Motor neuron (in vitro differentiated cells): ENCODE results near the gene ITPR1. TPM values are rescaled to one million over a fixed set of nuclear protein-coding genes. Genes with fewer than 3 reads are reported as not detected.

Experiments
- ATAC-seq, 8 experiments: fragments of 200-7000 bp; cut with Tn5 transposase; replicated peaks in 6 of 8; 2 replicates each; pipeline ENCODE4 v1.8.0; 2021; ENCODE audit warnings: mild to moderate bottlenecking in 8 of 8, moderate library complexity in 8 of 8
- H3K27ac ChIP-seq, 2 donors: fragments of 250-450 bp; sonication (Bioruptor Pico); 2 replicates each; pipeline ENCODE4 v1.9.0; 2021; ENCODE audit warnings: antibody characterized with exemption in 2 of 2, mild to moderate bottlenecking in 2 of 2, moderate library complexity in 1 of 2
- H3K4me1 ChIP-seq, 2 donors: fragments of 250-450 bp; sonication (Bioruptor Pico); replicated peaks in 1 of 2; 2 replicates each; pipeline ENCODE4 v1.6.1; 2021; ENCODE audit warnings: antibody characterized with exemption in 2 of 2, mild to moderate bottlenecking in 2 of 2, moderate library complexity in 1 of 2
- H3K4me3 ChIP-seq, 5 donors: fragments of 250-450 bp; sonication (Bioruptor Pico); 2 replicates each; pipeline ENCODE4 v1.9.0; 2021; ENCODE audit warnings: antibody characterized with exemption in 5 of 5, mild to moderate bottlenecking in 5 of 5, moderate library complexity in 4 of 5
- WGBS, 10 experiments: fragments of 450-650 bp; shearing (Covaris generic); methylation state at CpG; one replicate each; pipeline ENCODE4 v1.0.0; 2022; 5-methylcytosine and 5-hydroxymethylcytosine counted together
- in situ Hi-C, 9 experiments: fragments of 400-800 bp; cut with MboI; loops; one replicate each; pipeline ENCODE4 v1.15.0; 2021; ENCODE audit warnings: low sequenced_read_pairs in 9 of 9, low pct_unique_long_range_greater_than_20kb in 2 of 9; ENCODE audit not compliant: unreplicated experiment in 9 of 9
- total RNA-seq, 8 experiments: library from RNA; unstranded; fragments of 300-600 nt; gene quantifications; 2 replicates each; pipeline versions ENCODE4 v1.2.3 to v1.2.4, GENCODE V29; 2022

Gene ITPR1
- total RNA-seq, 8 experiments from 2014 or later: 2.2 to 167 (median 12.2) TPM

DNA sequence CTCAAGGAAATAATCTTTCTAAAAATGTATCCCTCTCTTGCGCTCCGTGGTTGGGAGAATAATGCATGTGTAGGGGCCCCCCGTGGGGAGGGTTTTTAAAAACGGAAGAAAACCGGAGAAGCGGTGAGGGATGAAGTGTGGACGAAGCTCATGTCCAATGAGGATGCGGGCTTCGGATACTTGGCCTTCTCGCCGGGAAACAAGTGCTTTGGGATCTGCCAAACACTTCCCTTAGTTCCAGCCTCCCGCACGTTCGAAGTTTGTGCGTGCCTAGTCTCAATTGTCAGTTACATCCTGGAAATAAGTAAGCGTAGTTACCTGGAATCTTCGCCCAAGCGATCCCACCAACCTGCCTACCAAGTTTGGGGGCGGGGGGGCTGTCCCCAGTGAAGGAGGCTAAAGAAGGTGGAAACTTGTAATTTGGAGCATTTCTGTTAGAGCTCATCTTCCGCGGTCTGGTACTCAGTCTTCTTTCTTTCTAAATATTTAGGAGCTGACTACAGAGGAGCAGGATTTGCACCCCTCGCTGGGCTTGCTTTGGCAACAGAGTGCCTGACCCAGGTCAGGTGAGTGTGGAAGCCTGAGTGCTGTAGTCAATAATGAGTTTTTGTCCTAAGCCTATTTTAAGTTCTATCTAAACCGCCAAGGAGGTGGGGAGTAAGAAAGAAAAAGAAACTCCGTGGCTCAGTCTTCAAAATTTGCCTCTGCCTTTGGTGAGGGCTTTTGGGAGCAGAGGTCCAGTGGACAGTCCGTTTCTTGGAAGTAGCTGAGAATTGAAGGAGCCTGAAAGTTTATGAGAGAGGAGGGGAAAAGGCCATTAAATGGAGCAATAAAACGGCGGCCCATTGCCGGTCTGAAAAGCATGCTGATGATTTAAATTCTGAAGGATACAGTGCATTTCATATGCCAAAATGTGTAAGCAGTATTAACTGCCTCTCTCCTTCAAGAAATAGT, 1.1 kb downstream of the ITPR1 start:
- ATAC-seq: no peak
- in situ Hi-C loops: loop anchor here in 2 of 9 experiments (10.0 to 25.0 kb wide), 2 partner anchors 132 to 141 kb away; no protein-coding TSS in a partner anchor
- Histone ChIP-seq H3K4me1 (peaks cover 2 to 4% of the 10 kb centered on the region in 2 donors), H3K27ac (no peak overlapping the region), H3K4me3 (peak overlapping the region; percentile 71 to 94 (median 81))
- WGBS, 10 experiments: 2 to 55% (median 12%) methylated on average over 2 to 19 of the region's 28 CpGs

DNA sequence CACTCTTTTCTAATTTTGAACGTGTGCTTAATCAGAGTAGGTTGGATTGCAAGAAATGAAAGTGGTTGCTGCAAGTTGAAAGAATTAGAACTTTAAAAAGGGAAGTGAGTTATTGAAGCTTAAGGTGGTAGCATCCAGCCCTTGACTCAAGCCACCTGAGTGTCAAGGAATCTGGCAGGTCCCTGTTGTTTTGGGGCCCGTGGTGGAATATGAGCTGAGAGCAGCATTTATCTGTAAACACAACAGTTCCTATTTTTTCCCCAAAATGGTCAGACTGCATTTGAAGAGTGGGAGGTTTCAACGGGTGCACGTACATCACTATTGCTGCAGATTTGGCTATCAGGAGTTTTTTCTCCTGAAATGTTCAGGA, 1.7 kb downstream of the ITPR1 start:
- in situ Hi-C loops: loop anchor here in 2 of 9 experiments (10.0 to 25.0 kb wide), 2 partner anchors 133 to 140 kb away; no protein-coding TSS in a partner anchor
- WGBS, 10 experiments: 0 to 83% (median 44%) methylated on average over 1 to 4 of the region's 4 CpGs; no CpG with 5 or more reads in 2 of the 10 experiments
- Histone ChIP-seq H3K4me3 (no peak overlapping the region), H3K27ac (no peak overlapping the region), H3K4me1 (peaks cover 2 to 4% of the 10 kb centered on the region in 2 donors)
- ATAC-seq: no peak

DNA sequence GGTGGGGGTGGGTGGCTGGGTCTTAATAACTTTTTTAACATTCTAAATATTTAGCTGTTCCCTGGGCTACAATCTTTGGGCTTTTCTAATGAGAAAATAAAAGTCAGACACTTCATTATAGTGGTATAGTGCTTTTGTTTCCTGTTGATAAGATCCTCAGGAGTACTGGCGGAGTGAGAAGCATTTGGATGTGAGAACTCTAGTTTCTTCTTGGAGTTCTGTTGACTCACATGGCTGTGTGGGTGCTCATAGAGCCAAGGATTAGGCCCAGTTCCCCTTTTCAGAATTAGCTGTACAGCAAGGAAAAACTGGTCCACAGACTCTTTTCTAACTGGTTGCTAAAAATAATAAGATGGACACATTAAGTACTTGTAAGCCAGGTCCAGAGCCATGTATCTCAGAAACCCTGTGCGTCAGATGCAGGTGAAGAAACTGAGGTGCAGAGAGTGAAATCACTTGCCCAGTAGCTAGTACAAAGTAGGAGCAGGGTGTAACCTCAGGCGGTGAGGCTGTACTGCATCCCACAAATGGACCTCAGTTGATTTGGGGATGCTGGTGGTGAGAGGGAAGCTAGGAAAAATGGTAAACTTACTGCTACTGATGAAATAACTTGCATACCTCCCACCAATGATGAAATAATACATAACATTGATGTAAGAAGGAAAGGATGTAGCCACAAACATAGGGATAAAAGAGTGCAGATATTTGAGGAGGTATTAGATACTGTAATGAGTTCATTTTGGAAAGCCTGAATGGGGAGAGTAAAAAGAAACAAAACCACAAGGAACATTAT, 2.3 kb downstream of the ITPR1 start:
- Histone ChIP-seq H3K4me1 (peaks cover 2 to 4% of the 10 kb centered on the region in 2 donors), H3K4me3 (no peak overlapping the region), H3K27ac (no peak overlapping the region)
- in situ Hi-C loops: loop anchor here in 2 of 9 experiments (10.0 to 25.0 kb wide), 2 partner anchors 133 to 139 kb away; no protein-coding TSS in a partner anchor
- WGBS, 10 experiments: 92 to 100% (median 100%) methylated on average over 1 to 3 of the region's 3 CpGs; no CpG with 5 or more reads in 3 of the 10 experiments
- ATAC-seq: no peak

DNA sequence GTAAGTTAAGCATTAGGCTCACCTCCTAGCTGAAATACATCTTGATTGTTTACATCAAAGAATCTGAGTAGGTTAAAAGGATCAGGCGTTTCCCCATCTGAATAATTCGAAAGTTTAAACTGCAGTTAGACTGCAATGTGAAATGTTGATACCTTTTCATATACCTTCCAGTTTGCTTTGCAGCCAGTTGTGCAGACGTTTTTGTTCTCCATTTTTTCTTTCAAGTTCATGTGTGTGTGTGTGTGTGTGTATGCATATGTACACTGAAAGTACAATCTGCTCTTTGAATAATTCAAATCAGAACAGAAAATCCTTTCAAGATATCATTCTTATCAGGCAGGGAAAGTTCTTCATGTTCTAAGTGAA, 2.9 kb downstream of the ITPR1 start:
- Histone ChIP-seq H3K4me1 (peaks cover 2 to 4% of the 10 kb centered on the region in 2 donors), H3K4me3 (no peak overlapping the region), H3K27ac (no peak overlapping the region)
- WGBS, 10 experiments: 29 to 93% (median 56%) methylated on average over 2 to 3 of the region's 3 CpGs
- in situ Hi-C loops: loop anchor here in 2 of 9 experiments (10.0 to 25.0 kb wide), 2 partner anchors 134 to 139 kb away; no protein-coding TSS in a partner anchor
- no peak for ATAC-seq

DNA sequence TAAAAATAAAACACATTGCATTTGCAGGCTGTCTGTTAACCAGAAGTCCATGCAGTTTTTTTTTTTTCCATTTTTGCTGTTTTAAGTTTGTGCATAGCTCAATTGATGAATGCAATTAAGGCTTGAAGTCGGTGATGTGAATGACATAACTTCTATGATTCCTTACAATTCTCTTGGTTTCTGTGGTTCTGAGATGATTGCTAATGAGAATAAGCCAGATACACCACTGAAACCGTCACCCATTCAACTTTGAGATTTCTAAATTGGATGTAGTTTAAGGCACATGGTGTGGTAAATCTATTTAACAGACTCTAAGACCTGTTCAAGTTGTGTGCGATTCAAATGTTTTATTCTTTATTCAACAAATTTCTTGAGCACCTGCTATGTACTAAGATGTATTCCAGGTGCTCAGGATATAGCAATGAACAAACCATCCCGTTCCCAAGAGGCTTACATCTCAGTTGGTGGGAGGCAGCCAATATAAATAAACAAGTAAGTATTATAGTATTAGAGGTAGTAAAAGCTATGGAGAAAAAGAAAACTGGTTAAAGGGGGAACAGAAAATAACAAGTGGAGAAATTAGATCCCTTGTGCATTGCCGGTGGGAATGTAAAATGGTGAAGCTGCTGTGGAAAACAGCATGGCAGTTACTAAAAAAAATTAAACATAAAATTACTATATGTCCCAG, 4.0 kb downstream of the ITPR1 start:
- Histone ChIP-seq H3K4me1 (peaks cover 0 to 4% of the 10 kb centered on the region in 2 donors), H3K27ac (no peak overlapping the region), H3K4me3 (no peak overlapping the region)
- in situ Hi-C loops: loop anchor here in 2 of 9 experiments (10.0 to 25.0 kb wide), 2 partner anchors 135 to 138 kb away; no protein-coding TSS in a partner anchor
- WGBS, 10 experiments: 0 to 91% (median 70%) methylated on average over 1 to 5 of the region's 5 CpGs
- ATAC-seq: no peak

DNA sequence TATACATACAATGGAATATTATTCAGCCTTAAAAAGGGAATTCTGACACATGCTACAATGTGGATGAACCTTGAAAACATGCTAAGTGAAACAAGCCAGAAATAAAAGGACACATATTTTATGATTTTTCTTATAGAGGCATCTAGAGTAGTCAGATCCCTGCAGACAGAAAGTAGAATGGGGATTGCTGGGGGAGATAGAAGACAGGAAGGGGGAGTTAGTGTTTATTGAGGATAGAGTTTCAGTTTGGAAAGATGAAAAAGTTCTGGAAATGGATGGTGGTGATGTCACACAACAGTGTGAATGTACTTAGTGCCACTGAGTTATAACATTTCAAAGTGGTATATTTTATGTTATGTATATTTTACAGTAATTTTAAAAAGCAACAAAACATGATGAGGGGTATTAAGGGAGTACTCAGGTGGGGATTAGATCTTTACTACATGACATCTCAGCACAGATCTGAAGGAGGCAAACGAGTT, 4.7 kb downstream of the ITPR1 start:
- in situ Hi-C loops: loop anchor here in 2 of 9 experiments (10.0 to 25.0 kb wide), 2 partner anchors 136 to 137 kb away; no protein-coding TSS in a partner anchor
- Histone ChIP-seq H3K27ac (no peak overlapping the region), H3K4me3 (no peak overlapping the region), H3K4me1 (peaks cover 0 to 4% of the 10 kb centered on the region in 2 donors)
- 0 to 86% (median 67%) methylated on average over 1 of the region's 1 CpG; no CpG with 5 or more reads in 3 of the 10 experiments for WGBS, 10 experiments
- ATAC-seq: no peak

DNA sequence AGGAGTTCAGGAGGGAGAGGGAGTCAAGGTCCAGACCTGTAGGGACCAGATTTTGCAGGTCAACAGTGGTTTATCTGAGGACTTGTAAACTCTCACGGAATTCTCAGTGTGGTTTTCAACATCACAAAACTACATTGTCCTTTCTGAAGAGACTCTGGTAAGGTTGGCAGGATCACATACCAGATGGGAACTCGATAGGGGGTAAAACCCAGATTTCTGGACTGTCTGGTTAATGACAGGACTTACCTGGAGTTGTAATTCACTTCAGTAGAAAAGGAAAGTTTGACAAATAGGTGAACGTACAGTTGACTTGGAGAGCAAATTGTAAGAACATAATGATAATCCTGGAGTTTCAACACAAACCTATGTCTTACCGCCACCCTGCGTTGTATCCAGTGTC, 5.3 kb downstream of the ITPR1 start:
- H3K4me3 ChIP-seq: no peak overlapping the region
- no peak overlapping the region for H3K27ac ChIP-seq
- in situ Hi-C loops: loop anchor here in 2 of 9 experiments (10.0 to 25.0 kb wide), 2 partner anchors 136 kb away; no protein-coding TSS in a partner anchor
- 56 to 100% (median 82%) methylated on average over 1 to 5 of the region's 5 CpGs; no CpG with 5 or more reads in 3 of the 10 experiments for WGBS, 10 experiments
- no peak for ATAC-seq
- H3K4me1 ChIP-seq: peaks cover 0 to 4% of the 10 kb centered on the region in 2 donors

DNA sequence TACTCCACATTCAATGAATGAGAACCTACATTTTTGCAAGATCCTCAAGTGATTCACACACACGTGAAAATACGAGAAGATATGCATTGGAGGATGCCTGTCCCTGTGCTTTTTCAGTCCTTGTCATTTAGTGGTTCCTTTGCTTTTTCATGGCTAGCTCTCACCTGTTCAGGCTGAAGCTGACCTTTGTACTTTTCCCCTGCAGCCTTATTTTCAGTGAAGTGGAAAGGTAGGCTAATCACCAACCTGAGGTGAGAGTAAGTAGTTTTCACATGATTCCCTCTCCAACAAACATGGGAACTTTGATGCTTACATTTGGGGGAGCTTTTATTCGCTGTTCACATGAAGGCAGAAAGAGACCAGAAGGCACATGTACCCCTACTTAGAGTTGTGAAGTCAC, 8.3 kb downstream of the ITPR1 start:
- no peak overlapping the region for H3K4me3 ChIP-seq
- in situ Hi-C loops: no loop called here
- no peaks in the 10 kb centered on the region for H3K4me1 ChIP-seq
- H3K27ac ChIP-seq: no peak overlapping the region
- WGBS, 10 experiments: 53 to 100% (median 90%) methylated on average over 1 to 3 of the region's 3 CpGs
- ATAC-seq: no peak

DNA sequence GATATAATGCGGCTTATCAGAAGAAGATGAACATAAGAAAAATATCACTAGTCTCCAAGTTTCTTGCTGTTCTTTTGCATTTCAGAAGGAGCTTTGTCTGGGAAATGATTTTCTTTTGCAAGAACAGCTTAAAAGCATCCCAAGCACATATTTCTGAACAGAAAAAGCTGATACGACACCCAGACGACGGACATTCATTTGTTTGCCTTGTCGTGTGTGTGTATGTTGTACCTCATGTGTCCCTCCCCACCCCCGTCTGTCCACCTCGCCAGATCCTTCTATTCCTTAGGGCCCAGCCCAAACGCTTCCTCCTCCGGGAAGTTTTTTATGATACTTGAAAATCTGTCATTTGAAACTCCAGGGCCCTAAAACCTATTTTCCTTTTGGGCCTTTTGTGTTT, 8.8 kb downstream of the ITPR1 start:
- Histone ChIP-seq H3K4me3 (no peak overlapping the region), H3K4me1 (peaks cover 0 to under 1% of the 10 kb centered on the region in 2 donors), H3K27ac (no peak overlapping the region)
- WGBS, 10 experiments: 60 to 100% (median 85%) methylated on average over 2 to 9 of the region's 9 CpGs; no CpG with 5 or more reads in 2 of the 10 experiments
- in situ Hi-C loops: no loop called here
- ATAC-seq: no peak

DNA sequence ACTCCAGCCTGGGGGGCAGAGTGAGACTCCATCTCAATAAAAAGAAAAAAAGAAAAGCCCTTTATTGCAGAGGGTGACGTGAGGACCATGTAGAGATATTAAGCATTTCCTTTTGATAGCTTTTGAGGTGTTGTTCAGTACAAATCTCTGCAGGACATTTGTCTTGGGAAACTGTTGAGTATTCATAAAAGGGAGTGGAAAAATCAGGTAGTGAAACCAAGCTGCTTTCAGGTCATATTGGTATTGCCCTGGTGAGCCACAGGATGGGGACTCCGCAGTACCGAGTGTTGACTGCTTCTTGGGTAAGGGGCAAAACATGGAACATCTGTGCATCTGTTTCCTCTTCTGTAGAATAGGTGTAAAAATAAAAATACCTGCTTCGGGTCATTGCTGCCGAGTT, 9.9 kb downstream of the ITPR1 start:
- H3K4me3 ChIP-seq: no peak overlapping the region
- WGBS, 10 experiments: 75 to 100% (median 82%) methylated on average over 1 to 5 of the region's 5 CpGs; no CpG with 5 or more reads in 1 of the 10 experiments
- no peak overlapping the region for H3K27ac ChIP-seq

DNA sequence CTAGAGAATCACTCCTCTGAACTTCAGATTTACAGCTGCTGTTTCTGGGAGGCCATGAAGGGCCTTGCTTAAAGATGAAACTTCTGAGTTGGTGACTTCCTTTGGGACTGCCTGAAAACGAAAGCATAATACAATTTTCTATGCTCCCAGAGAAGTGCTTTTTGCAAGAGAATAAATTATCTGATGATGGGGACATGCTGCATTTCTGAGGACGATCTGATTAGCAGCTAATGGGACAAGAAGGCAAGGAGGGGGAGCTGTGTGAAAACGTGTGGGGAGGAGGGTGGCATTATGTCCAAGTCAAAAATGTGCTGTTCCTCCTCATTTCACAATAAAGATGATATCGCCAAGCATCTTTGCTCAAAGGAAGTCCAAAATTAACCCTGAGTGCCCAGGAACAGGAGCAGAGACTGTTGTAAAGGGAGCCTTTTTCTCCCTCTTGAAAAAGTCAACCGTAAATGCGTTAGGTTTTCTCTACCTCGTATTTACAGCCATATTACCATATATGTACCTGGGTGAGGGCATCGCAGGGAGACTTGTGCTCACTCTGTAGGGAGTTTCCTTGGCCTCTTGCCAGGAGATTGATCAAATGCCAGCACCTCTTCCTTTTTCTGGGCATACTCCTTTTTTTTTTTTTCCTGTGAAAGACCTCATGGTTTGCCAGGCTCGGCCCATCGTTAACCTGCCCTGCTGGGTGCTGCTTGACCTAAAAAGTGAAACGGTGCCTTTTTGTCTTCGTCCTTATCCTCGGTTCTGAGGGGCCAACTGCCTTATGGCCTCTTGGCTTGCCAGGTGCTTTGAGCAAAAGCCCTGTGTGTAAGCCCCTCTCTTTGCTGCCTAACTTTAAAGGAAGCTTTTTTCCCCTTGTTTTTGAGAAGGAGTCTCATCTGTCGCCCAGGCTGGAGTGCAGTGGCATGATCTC, 11.5 kb downstream of the ITPR1 start:
- in situ Hi-C loops: no loop called here

More for the DNA sequence above, 9.9 kb downstream of the ITPR1 start:
- H3K4me1 ChIP-seq: peaks cover 10 to 12% of the 10 kb centered on the region in 2 donors
- no peak for ATAC-seq
- in situ Hi-C loops: no loop called here

More for the DNA sequence above, 11.5 kb downstream of the ITPR1 start:
- H3K4me1 ChIP-seq: peaks cover 16 to 21% of the 10 kb centered on the region in 2 donors
- WGBS, 10 experiments: 43 to 83% (median 54%) methylated on average over 1 to 10 of the region's 14 CpGs
- no peak overlapping the region for H3K4me3 ChIP-seq
- ATAC-seq: peak in 2 of 8 experiments; percentile 26 to 39
- no peak overlapping the region for H3K27ac ChIP-seq
